Effector memory CD8-positive, alpha-beta T cell (primary cell): ENCODE measurements around the gene RBP4.

Source experiments
- ATAC-seq: fragments of 150-1000 bp; cut with Tn5 transposase; replicated peaks from 2 replicates; pipeline ENCODE4 v1.10.0; 2021; ENCODE audit warnings: mild to moderate bottlenecking, moderate library complexity
- DNase-seq, 3 experiments: peaks; one replicate each; pipeline ENCODE4 v3.0.0; 2021
- H3K27ac Mint-ChIP-seq, 2 donors: one replicate each; pipeline ENCODE4 v1.8.0; 2022; ENCODE audit warnings: mild to moderate bottlenecking in 2 of 2, mixed read lengths in 2 of 2, moderate library complexity in 2 of 2
- H3K27me3 Mint-ChIP-seq, 2 donors: one replicate each; pipeline ENCODE4 v1.8.0; 2022; ENCODE audit warnings: mixed read lengths in 2 of 2
- H3K36me3 Mint-ChIP-seq: one replicate; pipeline ENCODE4 v1.8.0; 2022; ENCODE audit warnings: mild to moderate bottlenecking, moderate library complexity, mixed read lengths; ENCODE audit not compliant: insufficient read depth
- H3K4me1 Mint-ChIP-seq, 2 donors: one replicate each; pipeline ENCODE4 v1.8.0; 2022; ENCODE audit warnings: low read depth in 2 of 2, mixed read lengths in 2 of 2
- H3K4me3 Mint-ChIP-seq, 2 donors: one replicate each; pipeline ENCODE4 v1.8.0; 2022; ENCODE audit warnings: mild to moderate bottlenecking in 2 of 2, mixed read lengths in 2 of 2, moderate library complexity in 2 of 2
- H3K9me3 Mint-ChIP-seq, 2 donors: one replicate each; pipeline ENCODE4 v1.8.0; 2022; ENCODE audit warnings: mixed read lengths in 2 of 2

Gene RBP4

GRCh38 chr10:93570383-93570782 is 30.7 kb downstream of the RBP4 start:
- Mint-ChIP-seq H3K27ac (no peak overlapping the region), H3K36me3 (peaks cover 5% of the 10 kb centered on the region), H3K27me3 (peaks cover 76 to 93% of the 10 kb centered on the region in 2 donors), H3K4me3 (no peak overlapping the region), H3K9me3 (no peaks in the 10 kb centered on the region), H3K4me1 (peaks cover 4 to 14% of the 10 kb centered on the region in 2 donors)
- ATAC-seq: no peak
- no peak for DNase-seq

GRCh38 chr10:93568105-93568390 is 33.0 kb downstream of the RBP4 start:
- peaks cover 5% of the 10 kb centered on the region for H3K36me3 Mint-ChIP-seq

GRCh38 chr10:93567277-93568104 is 33.5 kb downstream of the RBP4 start:
- Mint-ChIP-seq H3K9me3 (no peaks in the 10 kb centered on the region), H3K27me3 (peaks cover 60 to 83% of the 10 kb centered on the region in 2 donors), H3K4me1 (peaks cover 0 to 7% of the 10 kb centered on the region in 2 donors), H3K4me3 (no peak overlapping the region), H3K36me3 (peaks cover 5% of the 10 kb centered on the region), H3K27ac (no peak overlapping the region)
- ATAC-seq (no peak), DNase-seq (no peak)

More at GRCh38 chr10:93568105-93568390, 33.0 kb downstream of the RBP4 start:
- H3K9me3 Mint-ChIP-seq: no peaks in the 10 kb centered on the region
- H3K27me3 Mint-ChIP-seq: peaks cover 66 to 87% of the 10 kb centered on the region in 2 donors
- H3K4me3 Mint-ChIP-seq: no peak overlapping the region
- ATAC-seq (no peak), DNase-seq (no peak)
- H3K27ac Mint-ChIP-seq: no peak overlapping the region
- peaks cover 0 to 8% of the 10 kb centered on the region in 2 donors for H3K4me1 Mint-ChIP-seq

DNA sequence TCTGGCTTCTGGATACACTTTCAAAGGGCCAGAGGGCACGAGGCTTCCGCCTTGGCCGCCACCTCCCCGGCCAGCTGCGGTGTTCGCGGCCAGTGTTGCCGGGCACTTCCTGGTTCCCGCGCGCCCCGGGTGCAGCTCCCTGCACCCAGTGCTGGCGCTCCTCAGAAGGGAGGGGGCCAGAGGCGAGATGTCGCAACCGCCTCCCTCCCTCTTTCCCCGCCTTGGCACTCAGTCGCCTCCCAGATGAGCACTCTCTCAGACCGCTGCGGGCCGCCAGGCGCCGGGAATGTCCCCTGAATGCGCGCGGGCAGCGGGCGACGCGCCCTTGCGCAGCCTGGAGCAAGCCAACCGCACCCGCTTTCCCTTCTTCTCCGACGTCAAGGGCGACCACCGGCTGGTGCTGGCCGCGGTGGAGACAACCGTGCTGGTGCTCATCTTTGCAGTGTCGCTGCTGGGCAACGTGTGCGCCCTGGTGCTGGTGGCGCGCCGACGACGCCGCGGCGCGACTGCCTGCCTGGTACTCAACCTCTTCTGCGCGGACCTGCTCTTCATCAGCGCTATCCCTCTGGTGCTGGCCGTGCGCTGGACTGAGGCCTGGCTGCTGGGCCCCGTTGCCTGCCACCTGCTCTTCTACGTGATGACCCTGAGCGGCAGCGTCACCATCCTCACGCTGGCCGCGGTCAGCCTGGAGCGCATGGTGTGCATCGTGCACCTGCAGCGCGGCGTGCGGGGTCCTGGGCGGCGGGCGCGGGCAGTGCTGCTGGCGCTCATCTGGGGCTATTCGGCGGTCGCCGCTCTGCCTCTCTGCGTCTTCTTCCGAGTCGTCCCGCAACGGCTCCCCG is 34.4 kb downstream of the RBP4 start, which contains the start of gene FFAR4:
FFAR4 (plus strand) TSS at position 231 of the 842 bp plus-strand sequence; CDS start at position 287, 56 bp downstream.
- Mint-ChIP-seq H3K4me3 (no peak within 1 kb of the TSS), H3K27me3 (peaks cover 60 to 83% of the 10 kb centered on the region in 2 donors), H3K9me3 (no peaks in the 10 kb centered on the region), H3K27ac (no peak within 1 kb of the TSS), H3K36me3 (peaks cover 2% of the 10 kb centered on the region), H3K4me1 (peaks cover 0 to 7% of the 10 kb centered on the region in 2 donors)
- DNase-seq: no peak
- no peak for ATAC-seq

GRCh38 chr10:93565446-93565845 is 35.6 kb downstream of the RBP4 start:
- Mint-ChIP-seq H3K4me3 (no peak overlapping the region), H3K36me3 (peaks cover 2% of the 10 kb centered on the region), H3K27me3 (peaks cover 60 to 83% of the 10 kb centered on the region in 2 donors), H3K27ac (no peak overlapping the region), H3K9me3 (no peaks in the 10 kb centered on the region), H3K4me1 (peaks cover 0 to 7% of the 10 kb centered on the region in 2 donors)
- ATAC-seq (no peak), DNase-seq (no peak)

GRCh38 chr10:93560541-93560940 is 40.5 kb downstream of the RBP4 start:
- DNase-seq (no peak), ATAC-seq (no peak)
- Mint-ChIP-seq H3K36me3 (no peaks in the 10 kb centered on the region), H3K9me3 (no peaks in the 10 kb centered on the region), H3K27ac (no peak overlapping the region), H3K4me3 (no peak overlapping the region), H3K27me3 (peaks cover 40 to 61% of the 10 kb centered on the region in 2 donors), H3K4me1 (no peaks in the 10 kb centered on the region)

GRCh38 chr10:93559490-93559889 is 41.5 kb downstream of the RBP4 start:
- no peaks in the 10 kb centered on the region for H3K9me3 Mint-ChIP-seq
- no peaks in the 10 kb centered on the region for H3K36me3 Mint-ChIP-seq
- DNase-seq (no peak), ATAC-seq (no peak)
- peaks cover 44 to 61% of the 10 kb centered on the region in 2 donors for H3K27me3 Mint-ChIP-seq
- no peak overlapping the region for H3K4me3 Mint-ChIP-seq
- no peaks in the 10 kb centered on the region for H3K4me1 Mint-ChIP-seq
- H3K27ac Mint-ChIP-seq: no peak overlapping the region

DNA sequence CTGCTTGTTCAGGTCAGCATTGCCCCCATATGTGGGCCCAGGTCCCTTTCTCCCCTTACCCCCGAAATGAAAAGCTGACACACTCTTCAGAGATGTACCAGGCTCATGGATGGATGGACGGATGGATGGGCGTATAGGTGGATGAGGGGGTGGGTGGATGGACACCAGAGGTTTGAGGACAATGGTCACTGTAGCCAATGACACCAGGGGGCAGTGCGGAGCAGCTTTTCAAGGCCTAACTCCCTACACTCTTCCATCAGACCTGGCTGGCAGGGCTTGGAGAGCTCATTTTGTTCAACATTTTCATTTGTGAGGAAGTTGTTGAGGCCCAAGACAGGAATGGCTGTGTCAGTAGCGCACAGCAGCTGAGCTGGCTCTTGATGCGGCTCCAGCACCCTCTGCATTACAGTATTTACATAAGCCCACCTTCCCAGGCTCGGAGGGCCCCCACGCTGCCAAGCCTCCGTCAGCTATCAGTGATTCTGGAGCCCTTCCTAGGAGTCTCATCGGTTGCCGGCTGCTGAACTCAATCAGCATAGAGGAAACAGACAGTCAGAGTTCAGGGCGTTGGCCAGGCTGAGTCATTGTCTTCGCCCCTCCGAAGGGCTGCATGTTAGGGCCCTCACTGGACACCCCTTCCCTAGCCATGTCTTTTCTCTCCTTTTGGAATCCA is 46.1 kb downstream of the RBP4 start:
- Mint-ChIP-seq H3K4me3 (no peak overlapping the region), H3K27ac (no peak overlapping the region), H3K9me3 (no peaks in the 10 kb centered on the region), H3K36me3 (no peaks in the 10 kb centered on the region), H3K27me3 (peaks cover 20 to 34% of the 10 kb centered on the region in 2 donors), H3K4me1 (no peaks in the 10 kb centered on the region)
- peak; percentile 46 for ATAC-seq
- DNase-seq: peak; percentile 5 to 17 (median 6)

DNA sequence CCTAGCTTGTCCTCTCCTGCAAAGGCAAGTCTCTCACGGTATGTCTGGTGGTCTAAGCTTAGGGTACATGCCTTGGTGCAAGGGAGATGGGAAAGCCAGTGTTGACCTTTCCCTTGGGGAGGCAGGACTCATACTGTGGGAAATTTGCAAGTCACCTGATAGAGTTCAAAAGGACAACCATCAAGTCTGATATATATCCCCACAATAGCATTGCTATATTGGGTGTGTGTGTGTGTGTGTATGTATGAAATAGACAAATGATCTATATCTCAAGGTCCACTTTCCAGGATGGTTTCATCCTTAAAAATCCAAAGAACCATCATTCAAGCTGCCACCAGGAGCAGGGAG is 46.7 kb downstream of the RBP4 start:
- Mint-ChIP-seq H3K4me1 (no peaks in the 10 kb centered on the region), H3K36me3 (no peaks in the 10 kb centered on the region), H3K4me3 (no peak overlapping the region), H3K27me3 (peaks cover 14 to 28% of the 10 kb centered on the region in 2 donors), H3K27ac (no peak overlapping the region), H3K9me3 (no peaks in the 10 kb centered on the region)
- DNase-seq: no peak
- no peak for ATAC-seq

DNA sequence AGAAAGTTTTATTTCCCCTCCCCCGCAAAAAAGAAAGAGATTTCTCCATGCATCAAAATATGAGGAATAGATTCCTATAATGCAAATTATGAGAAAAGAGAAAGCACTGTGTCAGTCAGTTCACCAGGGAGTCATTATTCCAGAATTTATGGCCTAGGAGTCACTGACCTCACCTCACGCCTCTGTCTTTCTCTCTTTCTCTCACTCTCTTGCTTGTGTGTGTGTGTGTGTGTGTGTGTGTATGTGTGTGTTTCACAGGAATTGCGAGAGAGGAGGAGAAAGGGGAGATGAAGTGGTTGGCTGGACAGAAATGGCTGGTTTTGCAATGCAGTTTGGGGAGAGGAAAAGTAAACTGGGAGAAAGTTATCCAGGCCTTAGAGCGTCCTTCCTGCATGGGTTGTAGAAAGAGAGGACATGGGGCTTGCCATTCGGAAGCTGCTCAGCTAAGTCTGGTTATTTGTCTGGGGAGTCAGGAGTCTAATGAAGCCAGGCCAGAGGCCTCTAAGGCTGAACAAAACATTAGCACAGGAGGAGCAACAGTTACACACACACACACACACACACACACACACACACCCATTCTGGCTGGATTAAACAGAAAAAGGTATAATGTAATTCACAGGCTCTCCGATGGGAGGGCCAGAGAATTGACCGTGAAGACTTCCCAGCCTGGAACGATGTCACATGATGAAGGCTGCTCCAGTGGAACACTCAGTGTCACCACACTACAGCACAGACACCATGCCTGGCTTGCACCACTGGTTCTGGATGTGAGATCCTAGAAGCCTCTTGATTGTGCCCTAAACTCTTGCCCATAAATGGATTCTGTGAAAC is 47.3 kb downstream of the RBP4 start:
- H3K4me1 Mint-ChIP-seq: no peaks in the 10 kb centered on the region
- H3K27ac Mint-ChIP-seq: no peak overlapping the region
- H3K9me3 Mint-ChIP-seq: no peaks in the 10 kb centered on the region
- DNase-seq (no peak), ATAC-seq (no peak)
- no peaks in the 10 kb centered on the region for H3K36me3 Mint-ChIP-seq
- H3K4me3 Mint-ChIP-seq: no peak overlapping the region
- H3K27me3 Mint-ChIP-seq: peaks cover 13 to 26% of the 10 kb centered on the region in 2 donors

DNA sequence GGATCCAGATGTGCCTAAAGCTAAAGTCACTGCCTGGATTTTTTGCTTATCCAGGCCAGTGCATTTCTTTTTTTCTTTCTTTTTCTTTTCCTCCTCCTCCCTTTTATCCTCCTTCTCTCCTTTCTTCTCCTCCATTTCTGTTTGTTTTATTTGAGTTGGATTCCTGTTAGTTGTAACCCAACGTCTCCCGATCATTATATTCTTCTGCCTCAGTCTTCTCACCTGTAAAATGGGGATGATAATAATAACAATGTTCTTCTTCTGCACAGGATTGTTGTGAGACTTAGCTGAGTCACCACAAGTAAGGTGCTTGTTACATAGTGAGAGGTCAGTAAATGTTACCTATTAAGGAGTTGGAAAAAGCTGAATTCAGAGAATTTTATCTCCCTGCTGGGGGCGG is 48.3 kb downstream of the RBP4 start:
- Mint-ChIP-seq H3K9me3 (no peaks in the 10 kb centered on the region), H3K27me3 (peaks cover 13 to 28% of the 10 kb centered on the region in 2 donors), H3K4me3 (no peak overlapping the region), H3K36me3 (no peaks in the 10 kb centered on the region), H3K27ac (no peak overlapping the region), H3K4me1 (no peaks in the 10 kb centered on the region)
- DNase-seq (no peak), ATAC-seq (no peak)

- Mint-ChIP-seq H3K4me3 (no peak overlapping the region), H3K27ac (no peak overlapping the region), H3K4me1 (no peaks in the 10 kb centered on the region), H3K27me3 (peaks cover 27 to 34% of the 10 kb centered on the region in 2 donors), H3K9me3 (no peaks in the 10 kb centered on the region), H3K36me3 (no peaks in the 10 kb centered on the region)
- ATAC-seq: no peak
- no peak for DNase-seq
Observed at GRCh38 chr10:93550606-93551005, 50.4 kb downstream of the RBP4 start.
